Limb (tissue), 2 donors: ENCODE results near the gene PODXL.

Source experiments
- DNase-seq, 2 donors: peaks; one replicate each; pipeline ENCODE4 v3.0.0-alpha.2; 2016; ENCODE audit errors: extremely low spot score in 2 of 2

PODXL gene

GRCh38 chr7:131564640-131565039, 8.2 kb upstream of the PODXL start:
- DNase-seq = no peak

- no peak for DNase-seq
Measured at GRCh38 chr7:131563918-131564317, 7.5 kb upstream of the PODXL start.

GRCh38 chr7:131562941-131563340, 6.5 kb upstream of the PODXL start:
- no peak for DNase-seq

GRCh38 chr7:131560061-131560460, 3.6 kb upstream of the PODXL start:
- DNase-seq = no peak

GRCh38 chr7:131557652-131558385, 1.4 kb upstream of the PODXL start:
- DNase-seq = peak in 1 of 2 donors; percentile 60

GRCh38 chr7:131556909-131557651, 652 bp upstream of the PODXL start:
- DNase-seq = no peak

- DNase-seq = no peak
Measured at GRCh38 chr7:131555552-131556052, 826 bp downstream of the PODXL start.

- DNase-seq = no peak
Measured at GRCh38 chr7:131554880-131555516, 1.4 kb downstream of the PODXL start.

- no peak for DNase-seq
Measured at GRCh38 chr7:131553931-131554330, 2.5 kb downstream of the PODXL start.

GRCh38 chr7:131552053-131552452, 4.4 kb downstream of the PODXL start:
- no peak for DNase-seq

GRCh38 chr7:131550846-131551245, 5.6 kb downstream of the PODXL start:
- no peak for DNase-seq

- DNase-seq = no peak
Measured at GRCh38 chr7:131548371-131548770, 8.1 kb downstream of the PODXL start.

- no peak for DNase-seq
Measured at GRCh38 chr7:131547589-131547988, 8.8 kb downstream of the PODXL start.

- DNase-seq = no peak
Measured at GRCh38 chr7:131546583-131547141, 9.8 kb downstream of the PODXL start.

GRCh38 chr7:131546126-131546525, 10.3 kb downstream of the PODXL start:
- DNase-seq = no peak

- no peak for DNase-seq
Measured at GRCh38 chr7:131544449-131545301, 11.8 kb downstream of the PODXL start.

- DNase-seq = no peak
Measured at GRCh38 chr7:131544021-131544420, 12.4 kb downstream of the PODXL start.

- DNase-seq = no peak
Measured at GRCh38 chr7:131543298-131543697, 13.1 kb downstream of the PODXL start.

- no peak for DNase-seq
Measured at GRCh38 chr7:131540491-131541162, 15.8 kb downstream of the PODXL start.

- no peak for DNase-seq
Measured at GRCh38 chr7:131538813-131539179, 17.6 kb downstream of the PODXL start.
